Measurements from ENCODE around the gene AQP10. TPM values are rescaled to one million over a fixed set of nuclear protein-coding genes. Genes with fewer than 3 reads are reported as not detected.

The AQP10 gene
- total RNA-seq, 4 donors from 2014 or later, result not detected

- Histone ChIP-seq H3K9me3 (no peaks in the 10 kb centered on the region), H3K4me3 (no peak overlapping the region), H3K27ac (replicated peaks in 1 of 4) (peak overlapping the region; percentile 47 to 78 (median 74)), H3K27me3 (no peaks in the 10 kb centered on the region), H3K4me1 (peaks cover 19 to 39% (median 31%) of the 10 kb centered on the region in 4 donors), H3K36me3 (peaks cover 30 to 40% (median 32%) of the 10 kb centered on the region in 4 donors)
- TF ChIP-seq EP300 (IDR thresholded peaks at IDR 0.05) (no peak), POLR2A (IDR thresholded peaks at IDR 0.05; ENCODE audit: low read depth) (no peak), POLR2AphosphoS5 (IDR thresholded peaks at IDR 0.05) (peak in 1 of 2 donors; percentile 27)
- WGBS, result 61% methylated on average over 14 of the region's 14 CpGs
- no peak for DNase-seq (ENCODE audit: extremely low spot score)
- intact Hi-C loops (cut with DNase I), result loop anchor here (5.0 to 10.0 kb wide), 3 partner anchors 53 to 203 kb away; partner anchors contain the start of genes IL6R and UBE2Q1
Observed at GRCh38 chr1:154351363-154352068, 30.6 kb downstream of the AQP10 start.

GRCh38 chr1:154352245-154352580 lies 31.3 kb downstream of the AQP10 start:
- WGBS, result 21% methylated on average over 9 of the region's 9 CpGs
- DNase-seq (ENCODE audit: extremely low spot score), result no peak
- H3K4me3 ChIP-seq, result peak overlapping the region; percentile 47 to 56 (median 50)
- peak overlapping the region; percentile 73 to 78 (median 75) for H3K27ac ChIP-seq (replicated peaks in 1 of 4)
- TF ChIP-seq POLR2A (IDR thresholded peaks at IDR 0.05; ENCODE audit: low read depth), result no peak
- no peak for TF ChIP-seq CTCF (IDR thresholded peaks at IDR 0.05)
- no peak for TF ChIP-seq POLR2AphosphoS5 (IDR thresholded peaks at IDR 0.05)
- TF ChIP-seq EP300 (IDR thresholded peaks at IDR 0.05), result no peak
- no peaks in the 10 kb centered on the region for H3K9me3 ChIP-seq
- intact Hi-C loops (cut with DNase I), result loop anchor here (5.0 to 10.0 kb wide), 3 partner anchors 53 to 203 kb away; partner anchors contain the start of genes IL6R and UBE2Q1
- peaks cover 23 to 33% (median 25%) of the 10 kb centered on the region in 4 donors for H3K36me3 ChIP-seq
- peaks cover 19 to 39% (median 31%) of the 10 kb centered on the region in 4 donors for H3K4me1 ChIP-seq
- no peaks in the 10 kb centered on the region for H3K27me3 ChIP-seq

- DNase-seq (ENCODE audit: extremely low spot score), result no peak
Observed at GRCh38 chr1:154352581-154353459, 31.9 kb downstream of the AQP10 start.

GRCh38 chr1:154353460-154353904 lies 32.6 kb downstream of the AQP10 start:
- WGBS, result 33% methylated on average over 1 of the region's 1 CpG
- peak overlapping the region; percentile 47 to 56 (median 50) for H3K4me3 ChIP-seq

More at GRCh38 chr1:154352581-154353459, 31.9 kb downstream of the AQP10 start:
- 2% methylated on average over 35 of the region's 41 CpGs for WGBS
- Histone ChIP-seq H3K36me3 (peaks cover 19 to 27% (median 20%) of the 10 kb centered on the region in 4 donors), H3K9me3 (no peaks in the 10 kb centered on the region), H3K4me1 (peaks cover 19 to 39% (median 31%) of the 10 kb centered on the region in 4 donors), H3K4me3 (peak overlapping the region; percentile 47 to 56 (median 50)), H3K27me3 (no peaks in the 10 kb centered on the region), H3K27ac (replicated peaks in 1 of 4) (peak overlapping the region; percentile 73 to 78 (median 75))
- intact Hi-C loops (cut with DNase I), result loop anchor here (5.0 to 10.0 kb wide), 3 partner anchors 52 to 202 kb away; partner anchors contain the start of genes IL6R and UBE2Q1
- TF ChIP-seq POLR2A (IDR thresholded peaks at IDR 0.05; ENCODE audit: low read depth), result no peak
- no peak for TF ChIP-seq EP300 (IDR thresholded peaks at IDR 0.05)
- peak in 1 of 2 donors; percentile 43 for TF ChIP-seq POLR2AphosphoS5 (IDR thresholded peaks at IDR 0.05)
- peak in 1 of 3 experiments; percentile 2 for TF ChIP-seq CTCF (IDR thresholded peaks at IDR 0.05)

More at GRCh38 chr1:154353460-154353904, 32.6 kb downstream of the AQP10 start:
- Histone ChIP-seq H3K27ac (replicated peaks in 1 of 4) (peak overlapping the region; percentile 73 to 78 (median 75)), H3K4me1 (peaks cover 19 to 39% (median 31%) of the 10 kb centered on the region in 4 donors), H3K9me3 (no peaks in the 10 kb centered on the region), H3K36me3 (peaks cover 13 to 21% (median 14%) of the 10 kb centered on the region in 4 donors), H3K27me3 (no peaks in the 10 kb centered on the region)
- TF ChIP-seq CTCF (IDR thresholded peaks at IDR 0.05) (peak in 2 of 3 experiments; percentile 11 to 30), POLR2AphosphoS5 (IDR thresholded peaks at IDR 0.05) (peak in 1 of 2 donors; percentile 21), EP300 (IDR thresholded peaks at IDR 0.05) (no peak), POLR2A (IDR thresholded peaks at IDR 0.05; ENCODE audit: low read depth) (no peak)
- no peak for DNase-seq (ENCODE audit: extremely low spot score)
- intact Hi-C loops (cut with DNase I), result loop anchor here (5.0 to 10.0 kb wide), 3 partner anchors 51 to 201 kb away; partner anchors contain the start of genes IL6R and UBE2Q1

All from esophagus muscularis mucosa (tissue), 4 donors.